ENCODE results near the gene BCDIN3D. TPM values are rescaled to one million over a fixed set of nuclear protein-coding genes. Genes with fewer than 3 reads are reported as not detected.

Gene BCDIN3D
- total and polyA plus RNA-seq, 10 of the 15 experiments (the other 5 are each of a cell fraction or from before 2014, with no cell fraction given), result 3.7 to 7.2 (median 6.4) TPM

- TF ChIP-seq RELB (IDR thresholded peaks at IDR 0.05; ENCODE audit: low read depth), result no peak
- 0 out of 2 replicates have a peak, but pooled peaks have one; percentile 26 for TF ChIP-seq MTA2 (IDR thresholded peaks at IDR 0.05; ENCODE audit: low read depth)
- TF ChIP-seq RUNX3 (IDR thresholded peaks at IDR 0.05; ENCODE audit: low read length), result 0 out of 2 replicates have a peak, but pooled peaks have one; percentile 10
- TF ChIP-seq CBX3 (IDR thresholded peaks at IDR 0.05; ENCODE audit: borderline replicate concordance, low read depth), result no peak
- TF ChIP-seq TAF1 (IDR thresholded peaks at IDR 0.05; ENCODE audit: borderline replicate concordance, low read depth, low read length), result no peak
These were observed 29.8 kb downstream of the BCDIN3D start (continued) for GRCh38 chr12:49813131-49813530.

- intact Hi-C loops (cut with micrococcal nuclease; ENCODE audit: unreplicated experiment), result loop anchor here (1.0 kb wide), 1 partner anchor 16 kb away; the partner anchor contains the start of gene NCKAP5L
- no peak overlapping the region; the same call in 1 of the 2 replicates for H3K9ac ChIP-seq (ENCODE audit: control insufficient read depth, insufficient read depth, low read length)
- ATAC-seq, result peak; percentile 86
- 0 out of 2 replicates have a peak, but pooled peaks have one; percentile 39 for TF ChIP-seq MTA2 (IDR thresholded peaks at IDR 0.05; ENCODE audit: low read depth)
- peak in 1 of 2 experiments; percentile 52; a peak in 1 of 4 replicates for TF ChIP-seq EP300 (IDR thresholded peaks at IDR 0.05; ENCODE audit: borderline replicate concordance in 1 of 2, control insufficient read depth in 1 of 2, low read depth in 2 of 2, low read length in 2 of 2)
- TF ChIP-seq CHD2 (IDR thresholded peaks at IDR 0.05; ENCODE audit: borderline replicate concordance, low read depth, low read length), result no peak
- TF ChIP-seq SKIL (IDR thresholded peaks at IDR 0.05; ENCODE audit: low read depth, poor library complexity, severe bottlenecking), result peak; percentile 89
- TF ChIP-seq ZBED1 (IDR thresholded peaks at IDR 0.05; ENCODE audit: borderline replicate concordance), result no peak
- TF ChIP-seq MAX (IDR thresholded peaks at IDR 0.05; ENCODE audit: low read depth, low read length), result no peak
- TF ChIP-seq NRF1 (conservative IDR thresholded peaks at IDR 0.05; ENCODE audit: low read depth, low read length), result no peak
- 0 out of 2 replicates have a peak, but pooled peaks have one; percentile 38 for TF ChIP-seq NFIC (IDR thresholded peaks at IDR 0.05; ENCODE audit: low read depth, low read length)
- TF ChIP-seq SPI1 (IDR thresholded peaks at IDR 0.05; ENCODE audit: borderline replicate concordance, insufficient read depth, low read depth, low read length), result peak; percentile 70
- peak; percentile 85; the same call in 1 of the 2 replicates for TF ChIP-seq MLLT1 (IDR thresholded peaks at IDR 0.05)
- no peak for TF ChIP-seq SUPT20H (IDR thresholded peaks at IDR 0.05; ENCODE audit: borderline replicate concordance, control insufficient read depth, low read depth, low read length)
These were observed 30.9 kb downstream of the BCDIN3D start for GRCh38 chr12:49811961-49812401.

More at GRCh38 chr12:49811961-49812401, 30.9 kb downstream of the BCDIN3D start:
- peak overlapping the region; percentile 38 for H3K4me3 ChIP-seq
- WGBS (ENCODE audit: insufficient coverage, insufficient replicate concordance, low lambda C conversion rate, missing lambda C conversion rate), result 2% methylated on average over 4 of the region's 4 CpGs
- peak; percentile 49 for FAIRE-seq
- peak overlapping the region; percentile 70 for H3K27ac ChIP-seq (ENCODE audit: control insufficient read depth, insufficient read depth)
- peaks cover 28% of the 10 kb centered on the region for H3K4me1 ChIP-seq (ENCODE audit: control insufficient read depth, insufficient read depth, low read length)
- ChIA-PET POLR2A (interaction anchor here (0.6 to 1.0 kb wide), 3 partner anchors 11 to 34 kb away, joined by 3 read pairs; no protein-coding TSS in a partner anchor), SMC1A (ENCODE audit: uncharacterized antibody, unreplicated experiment) (interaction anchor here (0.7 to 1.4 kb wide), 9 partner anchors 12 to 134 kb away, joined by 3 to 8 read pairs (median 4); partner anchors contain the start of genes NCKAP5L and TMBIM6), RAD21 (ENCODE audit: unreplicated experiment) (interaction anchor here (0.9 to 1.8 kb wide), 5 partner anchors 8 to 106 kb away, joined by 3 to 7 read pairs (median 4); partner anchors contain the start of gene TMBIM6), CTCF (interaction anchor here (0.7 to 2.6 kb wide), 8 partner anchors 9 to 259 kb away, joined by 3 to 12 read pairs (median 4); no protein-coding TSS in a partner anchor)
- in situ Hi-C loops (cut with MboI), result no loop called here
- BruUV-seq (replicated peaks), result TSS peak; percentile 20
- H4K20me1 ChIP-seq (ENCODE audit: control insufficient read depth, insufficient read depth), result no peaks in the 10 kb centered on the region
- no peaks in the 10 kb centered on the region; the same call in 1 of the 2 replicates for H3K79me2 ChIP-seq (ENCODE audit: control insufficient read depth, insufficient read depth, low read length)
- no peaks in the 10 kb centered on the region for H3K36me3 ChIP-seq (ENCODE audit: control insufficient read depth in 2 of 2, insufficient read depth in 2 of 2, low read length in 1 of 2)
- no peaks in the 10 kb centered on the region for H3K9me3 ChIP-seq (replicated peaks; ENCODE audit: control insufficient read depth, insufficient read depth, low read length)
- peak; percentile 36 for DNase-seq (ENCODE audit: low read depth, low spot score)
- peak overlapping the region; percentile 11 for H2AFZ ChIP-seq (ENCODE audit: control insufficient read depth, low read depth, low read length)
- peak overlapping the region; percentile 72 for H3K4me2 ChIP-seq (ENCODE audit: control insufficient read depth, insufficient read depth)
- no peaks in the 10 kb centered on the region for H3K27me3 ChIP-seq (replicated peaks in 1 of 2; ENCODE audit: control insufficient read depth in 2 of 2, insufficient read depth in 2 of 2, low read length in 1 of 2)
